Measurements from ENCODE around the gene SIM2.
"Not testable (repeated sequence)": the region's sequence is repeated elsewhere in the genome, so short reads cannot be mapped to it uniquely, and the experiment has no call there.

Gene SIM2, protein sequence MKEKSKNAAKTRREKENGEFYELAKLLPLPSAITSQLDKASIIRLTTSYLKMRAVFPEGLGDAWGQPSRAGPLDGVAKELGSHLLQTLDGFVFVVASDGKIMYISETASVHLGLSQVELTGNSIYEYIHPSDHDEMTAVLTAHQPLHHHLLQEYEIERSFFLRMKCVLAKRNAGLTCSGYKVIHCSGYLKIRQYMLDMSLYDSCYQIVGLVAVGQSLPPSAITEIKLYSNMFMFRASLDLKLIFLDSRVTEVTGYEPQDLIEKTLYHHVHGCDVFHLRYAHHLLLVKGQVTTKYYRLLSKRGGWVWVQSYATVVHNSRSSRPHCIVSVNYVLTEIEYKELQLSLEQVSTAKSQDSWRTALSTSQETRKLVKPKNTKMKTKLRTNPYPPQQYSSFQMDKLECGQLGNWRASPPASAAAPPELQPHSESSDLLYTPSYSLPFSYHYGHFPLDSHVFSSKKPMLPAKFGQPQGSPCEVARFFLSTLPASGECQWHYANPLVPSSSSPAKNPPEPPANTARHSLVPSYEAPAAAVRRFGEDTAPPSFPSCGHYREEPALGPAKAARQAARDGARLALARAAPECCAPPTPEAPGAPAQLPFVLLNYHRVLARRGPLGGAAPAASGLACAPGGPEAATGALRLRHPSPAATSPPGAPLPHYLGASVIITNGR

DNA sequence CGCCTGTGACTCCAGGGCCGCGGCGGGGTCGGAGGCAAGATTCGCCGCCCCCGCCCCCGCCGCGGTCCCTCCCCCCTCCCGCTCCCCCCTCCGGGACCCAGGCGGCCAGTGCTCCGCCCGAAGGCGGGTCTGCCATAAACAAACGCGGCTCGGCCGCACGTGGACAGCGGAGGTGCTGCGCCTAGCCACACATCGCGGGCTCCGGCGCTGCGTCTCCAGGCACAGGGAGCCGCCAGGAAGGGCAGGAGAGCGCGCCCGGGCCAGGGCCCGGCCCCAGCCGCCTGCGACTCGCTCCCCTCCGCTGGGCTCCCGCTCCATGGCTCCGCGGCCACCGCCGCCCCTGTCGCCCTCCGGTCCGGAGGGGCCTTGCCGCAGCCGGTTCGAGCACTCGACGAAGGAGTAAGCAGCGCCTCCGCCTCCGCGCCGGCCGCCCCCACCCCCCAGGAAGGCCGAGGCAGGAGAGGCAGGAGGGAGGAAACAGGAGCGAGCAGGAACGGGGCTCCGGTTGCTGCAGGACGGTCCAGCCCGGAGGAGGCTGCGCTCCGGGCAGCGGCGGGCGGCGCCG, at the start of gene SIM2:
Gene SIM2, plus strand, starts transcription at position 135 of the 565 bp plus-strand sequence. CDS start 632 bp downstream, outside the sequence.
- DNase-seq (ENCODE audit: low read depth in 1 of 2, low spot score in 1 of 2): no peak

DNA sequence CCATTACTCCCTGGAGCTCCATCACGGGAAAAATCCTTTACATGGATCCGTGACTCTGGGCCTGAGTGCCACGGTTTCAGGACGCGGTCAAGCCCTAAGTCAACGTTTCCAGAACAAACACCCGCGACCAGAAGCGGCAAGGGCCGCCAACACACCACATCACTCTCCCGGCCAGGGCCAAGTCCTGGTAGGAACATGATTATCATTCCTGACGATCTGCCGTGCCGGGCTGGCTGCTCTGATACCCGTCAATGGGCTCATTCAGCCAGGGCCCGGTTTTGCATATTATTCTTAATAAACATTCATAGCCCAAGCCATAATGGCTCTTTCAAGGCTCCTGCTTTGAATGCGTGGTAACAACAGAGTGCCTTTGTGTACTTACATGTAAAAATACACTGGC, 44.6 kb upstream of the SIM2 start:
- no peak for DNase-seq (ENCODE audit: low read depth in 1 of 2, low spot score in 1 of 2)

DNA sequence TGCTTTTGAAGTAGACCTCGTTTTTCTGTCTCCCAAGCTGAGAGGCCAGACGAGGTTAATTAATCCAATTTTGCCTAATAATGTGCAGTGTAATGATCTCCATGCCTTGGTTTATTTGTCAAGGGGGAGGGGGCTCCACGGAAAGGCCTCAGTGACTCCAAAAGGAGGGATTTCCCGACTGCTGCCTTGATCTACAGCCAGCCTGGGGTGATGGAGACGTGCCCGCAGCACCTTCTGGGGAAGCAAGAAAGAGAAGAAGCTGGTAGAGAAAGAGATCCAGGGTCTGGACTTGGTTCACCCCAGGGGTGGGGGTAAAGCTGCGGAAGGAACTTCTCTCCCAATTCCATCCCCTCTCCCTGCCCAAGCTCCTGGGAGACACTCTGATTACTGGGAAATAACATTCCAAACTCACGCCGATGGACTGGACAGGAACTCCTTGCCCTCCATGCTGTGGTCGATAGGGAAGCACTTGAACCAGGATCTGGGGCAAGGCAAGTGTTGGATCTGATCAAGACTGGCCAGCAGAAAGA, 44.1 kb upstream of the SIM2 start:
- DNase-seq (ENCODE audit: low read depth in 1 of 2, low spot score in 1 of 2): no peak

DNA sequence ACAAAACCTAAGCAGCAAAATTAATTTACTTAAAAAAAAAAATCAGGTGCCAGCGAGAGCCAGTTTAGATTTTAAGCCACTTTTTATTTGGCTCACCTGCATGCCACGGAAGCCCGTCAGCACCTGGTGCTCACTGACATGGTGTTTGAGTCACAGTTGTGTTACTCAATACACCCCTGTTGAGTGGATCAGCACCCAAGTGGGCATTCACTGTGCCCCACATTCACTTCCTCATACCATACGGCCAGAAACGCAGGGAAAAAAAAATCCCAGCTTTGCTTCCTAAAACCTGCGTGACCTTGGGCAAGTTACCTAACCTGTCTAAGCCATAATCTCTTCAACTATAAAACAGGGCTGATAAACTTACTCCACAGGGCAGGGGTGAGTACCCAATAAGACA, 42.8 kb upstream of the SIM2 start:
- DNase-seq (ENCODE audit: low read depth in 1 of 2, low spot score in 1 of 2): no peak

DNA sequence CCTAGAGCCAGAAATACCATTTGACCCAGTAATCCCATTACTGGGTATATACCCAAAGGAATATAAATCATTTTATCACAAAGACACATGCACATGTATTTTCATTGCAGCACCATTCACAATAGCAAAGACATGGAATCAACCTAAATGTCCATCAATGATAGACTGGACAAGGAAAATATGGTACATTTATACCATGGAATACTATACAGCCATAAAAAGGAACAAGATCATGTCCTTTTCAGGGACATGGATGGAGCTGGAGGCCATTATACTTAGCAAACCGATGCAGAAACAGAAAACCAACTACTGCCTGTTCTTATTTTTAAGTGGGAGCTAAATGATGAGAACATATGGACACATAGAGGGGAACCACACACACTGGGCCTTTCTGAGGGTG, 41.6 kb upstream of the SIM2 start:
- DNase-seq (ENCODE audit: low read depth in 1 of 2, low spot score in 1 of 2): not testable (repeated sequence)

DNA sequence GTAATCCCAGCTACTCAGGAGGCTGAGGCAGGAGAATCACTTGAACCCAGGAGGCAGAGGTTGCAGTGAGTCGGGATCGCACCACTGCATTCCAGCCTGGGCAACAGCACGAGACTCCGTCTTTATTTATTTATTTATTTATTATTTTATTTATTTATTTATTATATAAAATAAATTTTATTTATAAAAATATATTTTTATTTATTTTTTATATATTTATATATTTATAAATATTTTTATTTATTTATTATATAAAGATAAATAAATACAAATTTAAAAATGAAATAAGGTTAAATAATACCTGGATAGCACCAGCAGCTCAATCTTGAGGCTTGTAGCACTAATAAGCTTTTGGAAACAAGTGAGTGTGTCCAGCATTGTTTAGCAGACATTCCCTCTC, 40.9 kb upstream of the SIM2 start:
- DNase-seq (ENCODE audit: low read depth in 1 of 2, low spot score in 1 of 2): no peak

DNA sequence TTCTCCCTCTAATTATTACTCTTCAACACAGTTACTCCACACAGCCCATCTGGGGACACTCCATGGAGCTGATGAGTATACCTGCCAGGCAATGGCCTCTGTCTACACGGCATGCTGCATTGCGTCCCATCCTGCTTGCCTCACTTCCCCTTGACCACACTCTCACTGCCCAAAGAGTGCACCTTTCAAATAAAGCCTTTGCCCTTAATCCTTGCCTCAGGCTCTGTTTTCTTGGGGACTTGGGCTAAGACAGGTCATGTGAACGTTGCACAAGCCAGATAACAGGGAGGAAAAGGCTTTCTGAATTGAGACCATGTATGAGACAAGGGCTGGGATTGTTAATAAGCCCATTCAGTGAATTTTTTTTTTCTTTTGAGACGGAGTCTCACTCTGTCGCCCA, 40.0 kb upstream of the SIM2 start:
- no peak for DNase-seq (ENCODE audit: low read depth in 1 of 2, low spot score in 1 of 2)

DNA sequence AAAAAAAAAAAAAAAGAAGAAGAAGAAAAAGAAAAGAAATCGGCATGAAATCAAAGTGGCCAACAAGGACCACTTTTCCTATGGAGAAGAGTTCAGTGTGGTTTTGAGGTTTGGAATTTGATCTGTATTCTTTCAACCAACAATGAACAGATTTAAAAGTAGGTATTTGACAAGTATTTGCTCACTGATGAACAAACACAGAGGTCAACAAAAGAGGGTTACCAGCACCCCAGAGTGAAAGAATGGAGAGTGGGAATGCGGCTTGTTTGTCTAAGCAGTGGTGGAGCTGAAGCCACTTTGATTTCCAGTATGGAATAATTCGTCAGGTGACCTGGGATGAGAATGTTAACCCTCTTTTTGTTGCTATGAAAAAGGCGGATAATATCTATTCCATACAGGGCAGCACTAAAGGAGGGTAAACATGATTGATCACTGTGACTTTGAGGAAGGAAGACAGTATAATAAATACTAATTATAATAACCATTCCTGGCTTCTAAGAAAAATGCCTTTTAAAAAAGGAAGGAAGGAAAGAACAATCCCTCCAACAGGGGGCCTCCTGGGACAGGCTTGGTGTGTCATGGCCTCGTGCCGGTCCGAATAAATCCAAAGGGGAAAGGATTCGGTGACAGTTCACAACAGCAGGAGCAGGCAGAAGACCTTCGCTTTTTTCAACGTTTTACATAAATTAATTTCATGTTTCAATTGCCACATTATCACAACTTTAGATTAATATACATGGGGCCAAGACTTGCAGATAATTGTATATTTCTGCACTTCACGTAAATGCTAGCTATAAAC, 37.2 kb upstream of the SIM2 start:
- DNase-seq (ENCODE audit: low read depth in 1 of 2, low spot score in 1 of 2): no peak

DNA sequence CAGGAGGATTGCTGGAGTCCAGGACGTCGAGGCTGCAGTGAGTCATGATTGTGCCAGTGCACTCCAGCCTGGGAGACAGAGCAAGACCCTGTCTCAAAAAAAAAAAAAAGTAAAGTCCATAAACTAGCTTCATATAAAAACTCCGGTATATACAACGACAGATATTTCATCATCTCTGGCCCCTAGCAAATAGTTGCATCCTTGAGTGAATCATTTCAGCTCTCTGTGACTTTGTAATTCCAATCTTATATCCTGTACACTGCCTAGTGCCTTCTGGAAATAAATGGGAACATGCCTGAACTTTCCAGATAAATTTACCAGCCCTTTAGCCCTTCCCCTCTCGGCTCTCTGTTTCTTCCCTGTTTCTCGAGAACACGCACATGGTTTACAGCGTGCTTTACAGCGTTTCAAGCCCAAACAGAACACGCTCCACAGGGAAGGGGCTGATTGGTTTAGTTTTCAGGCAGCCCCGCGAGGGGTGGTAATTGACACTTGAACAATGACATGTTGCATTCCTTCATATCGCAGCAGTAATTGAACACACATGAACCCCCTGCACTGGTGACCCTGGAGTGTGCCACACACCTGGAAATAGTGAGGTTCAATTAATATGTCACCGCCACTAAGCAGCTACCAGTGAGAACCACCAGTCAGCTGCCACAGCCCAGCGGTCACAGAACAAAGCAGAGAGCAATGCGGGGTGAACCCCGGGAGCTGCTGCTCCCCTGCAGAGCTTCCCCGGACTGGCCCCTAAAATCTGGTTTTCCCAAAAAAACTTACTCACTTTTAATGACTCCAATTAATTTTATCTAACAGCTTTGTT, 35.7 kb upstream of the SIM2 start:
- no peak for DNase-seq (ENCODE audit: low read depth in 1 of 2, low spot score in 1 of 2)

DNA sequence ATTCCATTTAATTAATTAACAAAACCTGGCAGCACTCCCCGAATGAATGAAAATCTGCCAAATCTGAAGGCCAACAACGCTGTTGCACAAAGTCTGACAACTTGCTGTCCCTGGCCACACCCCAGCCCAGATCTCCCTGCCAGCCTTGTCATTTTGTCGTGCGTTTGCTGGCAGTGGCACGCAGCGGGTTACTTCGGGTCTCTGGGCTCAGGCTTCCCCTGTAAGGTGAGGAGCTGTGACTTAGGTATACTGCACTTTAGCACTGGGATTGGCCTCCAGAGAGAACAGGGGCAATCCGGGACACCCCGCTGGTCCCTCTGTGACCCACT, 34.3 kb upstream of the SIM2 start:
- no peak for DNase-seq (ENCODE audit: low read depth in 1 of 2, low spot score in 1 of 2)

DNA sequence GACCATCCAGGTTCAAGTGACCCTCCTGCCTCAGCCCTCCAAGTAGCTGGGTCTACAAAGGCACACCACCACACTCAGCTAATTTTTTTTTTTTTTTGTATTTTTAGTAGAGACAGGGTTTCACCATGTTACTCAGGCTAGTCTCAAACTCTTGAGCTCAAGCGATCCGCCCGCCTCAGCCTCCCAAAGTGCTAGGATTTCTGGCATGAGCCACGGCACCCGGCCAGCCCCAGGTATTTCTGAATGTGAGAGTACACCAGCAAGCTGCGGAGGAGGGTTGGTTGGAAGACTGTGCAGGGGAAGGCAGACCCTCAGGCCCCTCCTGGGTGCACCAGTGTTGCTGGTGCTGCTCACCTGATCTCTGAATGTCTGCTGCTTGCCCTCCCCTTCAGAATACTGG, 33.1 kb upstream of the SIM2 start:
- no peak for DNase-seq (ENCODE audit: low read depth in 1 of 2, low spot score in 1 of 2)

DNA sequence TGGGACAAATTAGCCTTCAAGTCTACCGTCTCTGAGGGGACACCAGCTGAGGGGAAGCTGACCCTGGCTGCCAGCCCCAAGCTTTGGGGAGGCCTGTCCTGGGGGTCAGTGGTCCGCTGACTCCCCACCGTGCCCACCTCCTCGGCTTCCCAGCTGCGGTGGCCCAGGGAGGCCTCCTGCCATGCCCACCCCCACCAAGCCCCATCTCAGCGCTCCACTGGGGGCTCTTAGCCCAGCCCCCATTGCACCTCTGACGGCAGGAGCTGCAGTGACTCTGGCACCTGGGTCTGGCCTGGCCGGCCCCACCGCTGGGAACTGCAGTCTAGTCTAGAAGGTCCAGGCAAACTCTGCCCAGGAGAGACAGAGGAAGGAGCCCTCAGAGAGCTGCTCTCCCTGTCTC, 30.2 kb upstream of the SIM2 start:
- DNase-seq (ENCODE audit: low read depth in 1 of 2, low spot score in 1 of 2): no peak

DNA sequence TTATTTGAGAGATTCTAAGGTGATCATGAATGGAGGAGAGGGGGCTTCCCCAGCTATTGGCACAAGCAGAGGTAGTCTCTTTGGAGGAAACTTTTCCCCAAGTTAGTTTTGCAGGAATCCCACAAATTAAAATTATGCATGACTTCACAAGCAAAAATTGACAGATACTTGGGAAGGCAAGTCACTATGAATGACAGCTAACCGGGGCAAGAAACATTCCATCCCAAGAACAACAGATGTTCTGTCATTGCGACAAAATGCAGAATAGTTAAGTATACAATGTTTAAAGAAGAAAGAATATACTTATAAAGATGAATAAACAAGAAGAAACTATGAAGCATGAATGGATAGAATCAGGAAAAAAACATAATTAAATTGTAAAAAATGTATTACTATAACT, 27.1 kb upstream of the SIM2 start:
- no peak for DNase-seq (ENCODE audit: low read depth in 1 of 2, low spot score in 1 of 2)

DNA sequence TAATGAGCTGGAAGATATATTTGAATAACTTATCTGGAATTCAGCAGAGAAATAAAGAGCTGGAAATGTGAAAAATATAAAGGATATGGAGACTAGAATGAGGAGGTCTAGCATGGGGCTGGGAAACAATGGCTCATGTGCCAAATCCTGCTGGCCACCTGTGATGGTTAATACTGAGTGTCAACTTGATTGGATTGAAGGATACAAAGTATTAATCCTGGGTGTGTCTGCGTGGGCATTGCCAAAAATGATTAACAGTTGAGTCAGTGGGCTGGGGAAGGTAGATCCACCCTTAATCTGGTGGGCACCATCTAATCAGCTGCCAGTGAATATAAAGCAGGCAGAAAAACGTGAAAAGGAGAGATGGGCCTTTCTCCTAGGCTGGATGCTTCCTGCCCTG, 26.6 kb upstream of the SIM2 start:
- DNase-seq (ENCODE audit: low read depth in 1 of 2, low spot score in 1 of 2): not testable (repeated sequence)

DNA sequence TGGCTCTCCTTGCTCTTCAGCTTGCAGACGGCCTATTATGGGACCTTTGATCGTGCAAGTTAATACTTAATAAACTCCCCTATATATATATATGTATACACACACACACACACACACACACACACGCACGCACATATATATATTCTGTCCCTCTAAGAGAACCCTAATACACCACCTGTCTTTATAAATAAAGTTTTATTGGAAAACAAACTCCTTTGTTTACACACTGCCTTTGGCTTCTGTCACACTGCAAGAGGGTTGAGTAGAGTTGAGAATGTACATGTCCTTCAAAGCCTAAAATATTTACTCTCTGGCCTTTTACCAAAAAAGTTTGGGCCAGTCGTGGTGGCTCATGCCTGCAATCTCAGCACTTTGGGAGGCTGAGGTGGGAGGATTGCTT, 26.2 kb upstream of the SIM2 start:
- no peak for DNase-seq (ENCODE audit: low read depth in 1 of 2, low spot score in 1 of 2)

DNA sequence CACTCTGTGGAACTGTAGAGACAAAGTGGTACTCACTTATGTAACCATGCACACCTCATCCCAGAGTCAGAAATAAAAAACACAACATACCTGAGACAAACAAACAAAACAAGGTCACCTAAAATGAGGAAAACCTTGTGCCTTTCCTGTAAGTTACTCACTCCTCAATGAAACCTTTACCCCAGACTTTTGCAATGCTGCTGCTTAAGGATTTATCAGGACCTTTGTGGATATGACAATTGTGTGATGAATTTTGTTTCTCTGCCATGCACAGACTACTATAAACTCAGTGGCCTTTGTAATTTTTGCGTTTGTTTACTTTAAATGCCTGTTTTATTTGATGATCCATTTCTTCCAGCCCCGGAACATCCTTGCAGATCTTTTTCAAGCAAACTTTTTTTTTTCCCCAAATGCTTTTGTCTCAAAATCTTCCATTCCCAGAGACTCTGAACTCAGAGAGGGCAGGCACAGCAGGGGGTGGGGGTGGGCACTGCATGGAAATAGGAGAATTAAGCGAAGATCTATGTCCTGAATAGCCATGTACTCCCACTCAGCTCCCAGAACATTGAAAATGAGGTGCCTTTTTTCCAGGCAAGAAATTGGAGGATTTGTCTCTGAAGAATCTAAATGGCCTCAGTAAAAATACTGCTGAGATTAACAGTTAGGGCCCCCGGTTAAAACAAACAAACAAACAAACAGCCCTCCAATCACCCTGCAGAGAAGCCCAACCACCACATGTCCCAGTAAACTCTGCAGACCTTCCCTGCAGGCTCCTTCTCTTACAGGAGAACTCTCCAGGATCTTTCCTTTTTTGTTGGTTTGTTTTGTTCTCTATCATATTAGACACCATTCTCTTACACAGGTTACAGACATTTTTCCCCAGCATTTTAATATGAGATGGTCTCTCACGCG, 22.6 kb upstream of the SIM2 start:
- no peak for DNase-seq (ENCODE audit: low read depth in 1 of 2, low spot score in 1 of 2)

DNA sequence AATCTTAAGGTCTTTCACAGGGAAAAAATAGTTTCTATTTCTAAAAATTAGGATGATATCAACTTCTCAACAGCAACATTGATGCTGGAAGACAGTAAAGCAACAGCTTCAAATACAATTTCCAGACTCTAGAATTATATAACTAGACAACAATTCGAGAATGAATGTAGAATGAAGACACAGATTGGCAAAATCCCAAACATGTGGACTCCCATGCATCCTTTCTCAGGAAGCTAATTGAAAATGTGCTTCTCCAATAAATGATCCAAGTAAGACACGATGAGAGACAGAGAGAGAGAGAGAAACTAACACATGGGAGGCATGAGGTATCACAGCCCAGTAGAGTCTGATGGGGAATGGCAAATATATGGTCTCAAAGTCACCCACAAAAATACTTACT, 21.5 kb upstream of the SIM2 start:
- no peak for DNase-seq (ENCODE audit: low read depth in 1 of 2, low spot score in 1 of 2)

DNA sequence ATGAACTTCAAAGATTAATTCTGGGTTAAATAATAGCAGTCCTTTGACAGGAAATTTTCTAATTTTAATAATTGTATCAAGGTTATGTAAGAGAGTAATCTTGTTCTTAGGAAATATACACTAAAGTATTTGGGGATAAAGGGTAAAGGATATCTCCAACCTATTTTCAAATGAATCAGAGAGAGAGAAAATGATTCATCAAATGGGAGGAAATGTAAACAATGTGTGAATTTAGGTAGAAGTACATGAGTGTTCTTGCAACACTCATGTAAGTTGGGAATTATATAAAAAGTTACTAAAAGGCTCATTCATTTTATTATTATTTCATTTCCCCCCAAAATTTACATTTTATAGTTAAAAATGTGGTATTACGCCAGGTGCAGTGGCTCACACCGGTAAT, 20.4 kb upstream of the SIM2 start:
- DNase-seq (ENCODE audit: low read depth in 1 of 2, low spot score in 1 of 2): no peak

DNA sequence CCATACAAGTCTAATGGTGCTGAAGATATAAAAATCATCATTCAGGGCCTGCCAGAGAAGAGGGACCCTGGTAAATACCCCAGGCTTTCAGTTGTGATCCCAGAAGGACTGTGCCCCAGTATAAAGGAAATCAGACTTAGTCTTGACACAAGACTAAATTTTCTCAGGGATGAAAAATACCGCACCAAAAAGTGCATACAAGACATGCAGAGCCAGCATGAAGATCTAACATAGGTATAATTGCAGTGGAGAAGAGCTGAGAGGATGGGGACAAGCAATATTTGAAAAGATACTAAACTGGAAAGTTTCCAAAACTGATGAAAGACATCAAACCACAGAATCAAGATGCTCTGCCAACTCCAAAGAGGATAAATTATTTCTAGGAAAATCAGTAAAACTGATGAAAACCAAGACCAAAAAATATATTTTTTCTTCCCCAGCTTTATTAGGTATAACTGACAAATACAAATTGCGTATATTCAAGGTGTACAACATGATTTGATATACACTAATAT, 17.7 kb upstream of the SIM2 start:
- no peak for DNase-seq (ENCODE audit: low read depth in 1 of 2, low spot score in 1 of 2)
